GM12892 (cell line): Measurements from ENCODE around the gene F13A1.

ENCODE experiments used
- POLR2A ChIP-seq: IDR thresholded peaks from 2 replicates; pipeline ENCODE4 v1.6.1; 2011; ENCODE audit warnings: low read depth, low read length, control low read depth
- POLR2AphosphoS5 ChIP-seq: IDR thresholded peaks from 2 replicates; pipeline ENCODE4 v1.6.1; 2011; ENCODE audit warnings: low read depth, low read length, control low read depth
- TAF1 ChIP-seq: IDR thresholded peaks from 2 replicates; pipeline ENCODE4 v1.6.1; 2011; ENCODE audit warnings: low read depth, mild to moderate bottlenecking, control low read depth, low read length, borderline replicate concordance

GRCh38 chr6:6235786-6236185, 84.7 kb downstream of the F13A1 start:
- no peak for TF ChIP-seq POLR2A
- no peak for TF ChIP-seq POLR2AphosphoS5
- no peak for TF ChIP-seq TAF1
